Endothelial cell of umbilical vein (primary cell): ENCODE measurements around the gene FUT6.
"Not testable (repeated sequence)": the region's sequence is repeated elsewhere in the genome, so short reads cannot be mapped to it uniquely, and the experiment has no call there.

ENCODE experiments used
- CTCF ChIP-seq, 2 donors: IDR thresholded peaks; 1 replicate in 1 of 2; 2 replicates in 1 of 2; pipeline ENCODE4 v1.5.1; 2011; ENCODE audit warnings: low read length in 2 of 2, mild to moderate bottlenecking in 2 of 2, moderate library complexity in 2 of 2, control low read depth in 1 of 2, inconsistent platforms in 1 of 2, low read depth in 1 of 2; ENCODE audit not compliant: insufficient read depth in 1 of 2; ENCODE audit errors: extremely low read depth in 1 of 2
- EZH2 ChIP-seq: IDR thresholded peaks from 2 replicates; pipeline ENCODE4 v1.6.1; 2012; ENCODE audit warnings: borderline replicate concordance, low read depth, mild to moderate bottlenecking, moderate library complexity, low read length, inconsistent platforms; ENCODE audit not compliant: severe bottlenecking
- FOS ChIP-seq: IDR thresholded peaks from 2 replicates; pipeline ENCODE4 v1.6.1; 2011; ENCODE audit warnings: mild to moderate bottlenecking, low read length, moderate library complexity, borderline replicate concordance; ENCODE audit not compliant: insufficient read depth
- GATA2 ChIP-seq: IDR thresholded peaks from 2 replicates; pipeline ENCODE4 v1.7.0; 2011; ENCODE audit warnings: low read depth, mild to moderate bottlenecking, moderate library complexity, mixed read lengths, low read length; ENCODE audit not compliant: insufficient read length, insufficient read depth
- JUN ChIP-seq: IDR thresholded peaks from 2 replicates; pipeline ENCODE4 v1.6.1; 2011; ENCODE audit warnings: borderline replicate concordance, low read depth; ENCODE audit not compliant: insufficient read length, insufficient read depth
- MAX ChIP-seq: IDR thresholded peaks from 2 replicates; pipeline ENCODE4 v1.6.1; 2011; ENCODE audit not compliant: insufficient read depth, insufficient read length
- MYC ChIP-seq: IDR thresholded peaks from one replicate; pipeline ENCODE4 v1.6.1; 2011; ENCODE audit warnings: mild to moderate bottlenecking, low read depth, low read length
- POLR2A ChIP-seq: IDR thresholded peaks from 2 replicates; pipeline ENCODE4 v1.6.1; 2012; ENCODE audit warnings: low read depth, mild to moderate bottlenecking, control low read depth, low read length
- POLR2AphosphoS5 ChIP-seq: IDR thresholded peaks from 2 replicates; pipeline ENCODE4 v1.6.1; 2012; ENCODE audit warnings: low read depth, mild to moderate bottlenecking, control low read depth, low read length, moderate library complexity; ENCODE audit not compliant: insufficient read depth

- not testable (repeated sequence) for TF ChIP-seq CTCF (IDR thresholded peaks at IDR 0.05; ENCODE audit: extremely low read depth in 1 of 2, insufficient read depth in 1 of 2, low read depth in 1 of 2, low read length in 2 of 2); POLR2A; EZH2; POLR2AphosphoS5; MYC; MAX; FOS; GATA2; JUN
Measured at GRCh38 chr19:5848621-5849020, 9.1 kb upstream of the FUT6 start.
